HepG2 (cell line): ENCODE results near the gene VWA3B. TPM values are rescaled to one million over a fixed set of nuclear protein-coding genes. Genes with fewer than 3 reads are reported as not detected.

Source experiments
- ATAC-seq: fragments of 200-7000 bp; cut with Tn5 transposase; 3 replicates; pipeline ENCODE4 v1.9.1; 2020; ENCODE audit warnings: mild to moderate bottlenecking, moderate library complexity
- BruUV-seq: library from RNA; stranded (reverse); fragments of 400-500 nt; replicated peaks from 2 replicates; lab custom pipeline; 2021; lab: Mats Ljungman, UMichigan
- CTCF ChIA-PET: fragments of 300-600 bp; formaldehyde crosslinking; extraction: SDS; loops from one replicate; lab custom pipeline; 2021; ENCODE audit warnings: low total read pairs, inconsistent platforms, low intra/inter-chr PET ratio; lab: Yijun Ruan, JAX
- POLR2A ChIA-PET: fragments of 350-600 bp; sonication (Branson Sonifier 250); formaldehyde crosslinking; loops from one replicate; lab custom pipeline; 2020; ENCODE audit warnings: antibody characterized with exemption, inconsistent platforms; lab: Yijun Ruan, JAX
- DNase-seq: peaks from one replicate; pipeline ENCODE4 v3.0.0-alpha.2; 2015; ENCODE audit warnings: low spot score
- FAIRE-seq: peaks from 3 replicates; lab custom pipeline; 2011; peaks lifted over from hg19 to GRCh38; lab: Jason Lieb, UNC
- H2AFZ ChIP-seq: one replicate; pipeline ENCODE4 v1.6.1; 2011; ENCODE audit warnings: low read length, inconsistent platforms
- H3K27ac ChIP-seq: fragments of 300-600 bp; 3 replicates; pipeline ENCODE4 v1.8.0; 2011; ENCODE audit warnings: mixed run types, mild to moderate bottlenecking, mixed read lengths, low read length, inconsistent platforms; ENCODE audit not compliant: insufficient read depth; ENCODE audit errors: extremely low read length
- H3K27me3 ChIP-seq, 2 experiments: fragments of 200-600 bp in 1 of 2; 2 replicates in 1 of 2; 3 replicates in 1 of 2; pipeline versions ENCODE4 v1.6.0 to v1.8.0; 2011; ENCODE audit warnings: low read length in 2 of 2, mild to moderate bottlenecking in 2 of 2, moderate library complexity in 2 of 2, inconsistent platforms in 1 of 2; ENCODE audit not compliant: insufficient read depth in 2 of 2, control insufficient read depth in 1 of 2
- H3K36me3 ChIP-seq, 2 experiments: fragments of 200-600 bp in 1 of 2; replicated peaks in 1 of 2; 2 replicates in 1 of 2; 3 replicates in 1 of 2; pipeline versions ENCODE4 v1.5.1 to v1.8.0; 2011; ENCODE audit warnings: low read length in 2 of 2, inconsistent platforms in 1 of 2; ENCODE audit not compliant: insufficient read depth in 2 of 2, control insufficient read depth in 1 of 2
- H3K4me1 ChIP-seq: 2 replicates; pipeline ENCODE4 v1.5.1; 2012; ENCODE audit warnings: low read length, inconsistent platforms; ENCODE audit not compliant: insufficient read depth
- H3K4me2 ChIP-seq: 2 replicates; pipeline ENCODE4 v1.6.0; 2011; ENCODE audit warnings: low read depth, low read length, inconsistent platforms
- H3K4me3 ChIP-seq, 3 experiments: fragments of 200-600 bp in 1 of 3; sonication (generic), shearing (Covaris generic) in 1 of 3; replicated peaks in 1 of 3; 2 replicates each; pipeline ENCODE4 v1.5.1; 2011 to 2016; ENCODE audit warnings: low read length in 3 of 3, inconsistent platforms in 2 of 3, low read depth in 2 of 3, mild to moderate bottlenecking in 2 of 3, control low read depth in 1 of 3, mixed read lengths in 1 of 3; ENCODE audit not compliant: insufficient read depth in 1 of 3
- H3K79me2 ChIP-seq: one replicate; pipeline ENCODE4 v1.6.1; 2011; ENCODE audit warnings: low read length, inconsistent platforms; ENCODE audit not compliant: insufficient read depth
- H3K9ac ChIP-seq: 2 replicates; pipeline ENCODE4 v1.6.0; 2011; ENCODE audit warnings: mild to moderate bottlenecking, low read depth, low read length, inconsistent platforms; ENCODE audit not compliant: insufficient read depth
- H3K9me3 ChIP-seq: 2 replicates; pipeline ENCODE4 v1.5.1; 2012; ENCODE audit warnings: mild to moderate bottlenecking, low read length
- H4K20me1 ChIP-seq: 2 replicates; pipeline ENCODE4 v1.6.0; 2011; ENCODE audit warnings: inconsistent platforms, mild to moderate bottlenecking, low read length, moderate library complexity; ENCODE audit not compliant: insufficient read depth
- FOXP1 ChIP-seq, 2 experiments: fragments of 450-650 bp in 1 of 2; IDR thresholded peaks; 2 replicates each; pipeline ENCODE4 v1.6.1; 2017 to 2018; ENCODE audit warnings: antibody characterized with exemption in 1 of 2
- HNF4A ChIP-seq: sonication (generic); formaldehyde crosslinking; IDR thresholded peaks from 2 replicates; pipeline ENCODE4 v1.4.0; 2020; ENCODE audit warnings: missing genetic modification reagents
- LCORL ChIP-seq, 2 experiments: fragments of 450-650 bp in 1 of 2; sonication (generic) in 1 of 2; formaldehyde crosslinking in 1 of 2; IDR thresholded peaks; 2 replicates each; pipeline versions ENCODE4 v1.5.0 to v1.6.1; 2017 to 2020; ENCODE audit warnings: antibody characterized with exemption in 1 of 2, missing genetic modification reagents in 1 of 2
- PHB2 ChIP-seq: fragments of 450-650 bp; IDR thresholded peaks from 2 replicates; pipeline ENCODE4 v1.6.1; 2018; ENCODE audit not compliant: partially characterized antibody
- TFAP4 ChIP-seq: sonication (generic); IDR thresholded peaks from 2 replicates; pipeline ENCODE4 v1.6.1; 2016; ENCODE audit warnings: low read depth, borderline replicate concordance
- ZBTB8A ChIP-seq: sonication (generic); formaldehyde crosslinking; IDR thresholded peaks from 2 replicates; pipeline ENCODE4 v1.4.0; 2020; ENCODE audit warnings: mild to moderate bottlenecking, low read depth, missing genetic modification reagents, borderline replicate concordance
- ZNF710 ChIP-seq: sonication (generic); formaldehyde crosslinking; IDR thresholded peaks from 2 replicates; pipeline ENCODE4 v1.5.0; 2020; ENCODE audit warnings: mild to moderate bottlenecking, missing genetic modification reagents, borderline replicate concordance
- WGBS: methylation state at CpG from one replicate; pipeline ENCODE4 v1.1.6; 2017; ENCODE audit warnings: low lambda C conversion rate; 5-methylcytosine and 5-hydroxymethylcytosine counted together
- in situ Hi-C: cut with HindIII; loops from 2 replicates; pipeline ENCODE4 v1.10.0; 2017; ENCODE audit warnings: low pct_unique_long_range_greater_than_20kb; ENCODE audit not compliant: extremely low pct_ligation_motif_present
- intact Hi-C: fragments of 100-400 bp; cut with micrococcal nuclease; formaldehyde crosslinking; loops from one replicate; pipeline ENCODE4 v1.10.0; 2022; ENCODE audit not compliant: unreplicated experiment
- polyA plus RNA-seq, 8 experiments: library from polyadenylated mRNA; depleted of rRNA in 3 of 8; stranded (reverse) in 7 of 8; unstranded in 1 of 8; fragments of >200 nt; fragmentation: Illumina TruSeq in 4 of 8; extraction: Trizol in 4 of 8; gene quantifications; 2 replicates each; pipeline versions ENCODE4 v1.2.1 to v1.2.3, GENCODE V29; 2011 to 2016; ENCODE audit warnings: low read depth in 4 of 8, missing spikeins in 1 of 8, mixed read lengths in 1 of 8; ENCODE audit not compliant: insufficient read depth in 1 of 8
- total RNA-seq, 5 experiments: library from RNA; depleted of rRNA; stranded (reverse); fragments of >200 nt; fragmentation: Illumina TruSeq; extraction: Trizol; gene quantifications; 2 replicates each; pipeline ENCODE4 v1.2.3, GENCODE V29; 2016; ENCODE audit warnings: low read depth in 1 of 5
- TF ChIP-seq, protein P1 (sequence below): sonication (generic); formaldehyde crosslinking; IDR thresholded peaks from 2 replicates; pipeline ENCODE4 v1.5.1; 2020; ENCODE audit warnings: missing genetic modification reagents, mild to moderate bottlenecking, borderline replicate concordance

Gene VWA3B
- total and polyA plus RNA-seq, 2 of the 13 experiments (the other 11 are each of a cell fraction or from before 2014, with no cell fraction given), result not detected

DNA sequence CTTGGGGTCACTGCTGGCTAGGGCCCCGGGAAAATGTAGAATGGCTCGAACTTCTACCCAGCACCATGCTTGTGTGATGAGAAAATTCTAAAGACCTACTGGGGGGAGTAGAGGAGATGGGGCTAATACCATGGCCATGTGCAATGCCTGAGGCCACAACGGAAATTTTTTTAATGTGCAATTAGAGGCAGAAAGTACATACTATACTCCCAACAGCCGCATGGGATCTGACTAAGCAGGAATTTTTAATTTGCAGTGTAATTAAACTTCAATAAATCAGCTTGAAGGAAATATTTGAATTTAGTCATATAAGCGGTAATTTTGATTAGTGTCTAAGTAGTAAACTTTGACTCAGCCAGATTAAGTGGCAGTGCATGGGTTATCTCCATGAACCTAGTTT is 206.1 kb downstream of the VWA3B start:
- no peak overlapping the region for H2AFZ ChIP-seq
- peaks cover 6% of the 10 kb centered on the region; the same call in 1 of the 2 replicates for H3K9me3 ChIP-seq
- WGBS, result 52% methylated on average over 5 of the region's 5 CpGs
- H3K4me2 ChIP-seq, result no peak overlapping the region
- H3K79me2 ChIP-seq, result no peaks in the 10 kb centered on the region
- DNase-seq, result no peak
- peaks cover 6% of the 10 kb centered on the region in 2 experiments; a peak in 3 of 5 replicates for H3K27me3 ChIP-seq
- no peak overlapping the region for H3K9ac ChIP-seq
- no peak for TF ChIP-seq LCORL (IDR thresholded peaks at IDR 0.05)
- TF ChIP-seq LCORL (CRISPR knock-in tag; IDR thresholded peaks at IDR 0.05), result no peak
- TF ChIP-seq, protein P1, sequence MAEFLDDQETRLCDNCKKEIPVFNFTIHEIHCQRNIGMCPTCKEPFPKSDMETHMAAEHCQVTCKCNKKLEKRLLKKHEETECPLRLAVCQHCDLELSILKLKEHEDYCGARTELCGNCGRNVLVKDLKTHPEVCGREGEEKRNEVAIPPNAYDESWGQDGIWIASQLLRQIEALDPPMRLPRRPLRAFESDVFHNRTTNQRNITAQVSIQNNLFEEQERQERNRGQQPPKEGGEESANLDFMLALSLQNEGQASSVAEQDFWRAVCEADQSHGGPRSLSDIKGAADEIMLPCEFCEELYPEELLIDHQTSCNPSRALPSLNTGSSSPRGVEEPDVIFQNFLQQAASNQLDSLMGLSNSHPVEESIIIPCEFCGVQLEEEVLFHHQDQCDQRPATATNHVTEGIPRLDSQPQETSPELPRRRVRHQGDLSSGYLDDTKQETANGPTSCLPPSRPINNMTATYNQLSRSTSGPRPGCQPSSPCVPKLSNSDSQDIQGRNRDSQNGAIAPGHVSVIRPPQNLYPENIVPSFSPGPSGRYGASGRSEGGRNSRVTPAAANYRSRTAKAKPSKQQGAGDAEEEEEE, result no peak
- TF ChIP-seq HNF4A (CRISPR knock-in tag), result no peak
- TF ChIP-seq PHB2, result no peak
- TF ChIP-seq TFAP4, result no peak
- no peak for TF ChIP-seq ZBTB8A
- TF ChIP-seq FOXP1 (IDR thresholded peaks at IDR 0.05), result no peak
- no peak for TF ChIP-seq FOXP1 (CRISPR knock-in tag; IDR thresholded peaks at IDR 0.05)
- no peak for TF ChIP-seq ZNF710
- no peaks in the 10 kb centered on the region for H3K36me3 ChIP-seq
- ChIA-PET CTCF (no interaction called here), POLR2A (no interaction called here)
- intact Hi-C loops (no loop called here), in situ Hi-C loops (no loop called here)
- H3K4me3 ChIP-seq, result no peak overlapping the region
- FAIRE-seq, result no peak
- peaks cover 25% of the 10 kb centered on the region for H3K4me1 ChIP-seq
- ATAC-seq, result no peak
- H3K27ac ChIP-seq, result no peak overlapping the region
- no TSS peak for BruUV-seq
- no peaks in the 10 kb centered on the region for H4K20me1 ChIP-seq
